Stimulated activated CD4-positive, alpha-beta T cell treated with anti-CD3 and anti-CD28 coated beads, Interleukin-2, amount 100 ng/mL, for 48 hours (primary cell): Measurements from ENCODE around the gene DHRS7B.
"Not testable (repeated sequence)": the region's sequence is repeated elsewhere in the genome, so short reads cannot be mapped to it uniquely, and the experiment has no call there.

Experiments used
- DNase-seq, 2 donors: peaks; one replicate each; pipeline ENCODE4 v3.0.0-alpha.2; 2020

The DHRS7B gene

GRCh38 chr17:21184570-21184969 lies 57.8 kb downstream of the DHRS7B start:
- DNase-seq, result no peak

GRCh38 chr17:21185061-21185460 lies 58.3 kb downstream of the DHRS7B start:
- no peak for DNase-seq

- DNase-seq, result no peak
Measured at GRCh38 chr17:21186399-21187187, 59.8 kb downstream of the DHRS7B start.

- no peak for DNase-seq
Measured at GRCh38 chr17:21189361-21189760, 62.6 kb downstream of the DHRS7B start.

GRCh38 chr17:21190078-21190477 lies 63.3 kb downstream of the DHRS7B start:
- DNase-seq, result no peak

- no peak for DNase-seq
Measured at GRCh38 chr17:21191698-21192097, 64.9 kb downstream of the DHRS7B start.

- DNase-seq, result not testable (repeated sequence)
Measured at GRCh38 chr17:21192414-21192813, 65.7 kb downstream of the DHRS7B start.

GRCh38 chr17:21193031-21193430 lies 66.3 kb downstream of the DHRS7B start:
- no peak for DNase-seq

- DNase-seq, result no peak
Measured at GRCh38 chr17:21194226-21194625, 67.5 kb downstream of the DHRS7B start.

- no peak for DNase-seq
Measured at GRCh38 chr17:21194703-21195102, 67.9 kb downstream of the DHRS7B start.

GRCh38 chr17:21196126-21196525 lies 69.4 kb downstream of the DHRS7B start:
- no peak for DNase-seq

- no peak for DNase-seq
Measured at GRCh38 chr17:21198411-21198810, 71.6 kb downstream of the DHRS7B start.

- no peak for DNase-seq
Measured at GRCh38 chr17:21199311-21199710, 72.5 kb downstream of the DHRS7B start.

- no peak for DNase-seq
Measured at GRCh38 chr17:21199856-21200255, 73.1 kb downstream of the DHRS7B start.

GRCh38 chr17:21200590-21201297 lies 74.0 kb downstream of the DHRS7B start:
- DNase-seq, result no peak

GRCh38 chr17:21201298-21201595 lies 74.5 kb downstream of the DHRS7B start:
- no peak for DNase-seq

- DNase-seq, result no peak
Measured at GRCh38 chr17:21201874-21202273, 75.1 kb downstream of the DHRS7B start.

- no peak for DNase-seq
Measured at GRCh38 chr17:21202512-21202911, 75.7 kb downstream of the DHRS7B start.

GRCh38 chr17:21204935-21205334 lies 78.2 kb downstream of the DHRS7B start:
- DNase-seq, result no peak

- DNase-seq, result no peak
Measured at GRCh38 chr17:21208352-21208751, 81.6 kb downstream of the DHRS7B start.

GRCh38 chr17:21209511-21210175 lies 82.9 kb downstream of the DHRS7B start:
- DNase-seq, result no peak

GRCh38 chr17:21210411-21211076 lies 83.8 kb downstream of the DHRS7B start:
- DNase-seq, result no peak

GRCh38 chr17:21211825-21212479 lies 85.2 kb downstream of the DHRS7B start:
- no peak for DNase-seq
